Heart left ventricle (tissue), 13 donors: Measurements from ENCODE around the gene CCR9.

ENCODE experiments used
- CTCF ChIP-seq, 12 donors: fragments of 200-600 bp; sonication (generic) in 4 of 12; IDR thresholded peaks; one replicate each; pipeline versions ENCODE4 v1.5.0 to v1.8.0; 2018 to 2022; ENCODE audit warnings: antibody characterized with exemption in 12 of 12, mild to moderate bottlenecking in 5 of 12
- POLR2A ChIP-seq, 2 donors: fragments of 450-650 bp; IDR thresholded peaks; one replicate each; pipeline ENCODE4 v1.6.1; 2017; ENCODE audit warnings: antibody characterized with exemption in 2 of 2, mild to moderate bottlenecking in 2 of 2, moderate library complexity in 2 of 2
- donor health status: ischemic (EF 13 %, LVEDD 7.1; RV severe dilation, severe dysfunction).
- donor health status: DM: no; HTN: yes; CAD: no.
- donor health status: DM: no; HTN: no; CAD: no.
- donor health status: ischemic (EF 25% LVEDD 6.9; RV normal size, moderate dysfunction).
- donor health status: ischemic (EF 25% LVEDD 5.7; RV mildly dilated, moderate dysfunction).
- donor health status: ischemic (EF 35%, LVEDD 5.7; RV mildly dilated, moderate dysfunction).
- donor health status: nonischemic (EF 11% LVEDD 7.7; RV severe dilation, severe dysfunction).
- donor health status: DM: yes; HTN: yes; CAD: no.
- donor health status: PGD.
- donor health status: ischemic (EF 29% LVEDD 5.4; RV normal size, mild dysfunction).
- donor health status: nonischemic (EF 23%, LVEDD 6.1; RV moderate dilation, normal function).

- no peak for TF ChIP-seq CTCF (IDR thresholded peaks at IDR 0.05)
- no peak for TF ChIP-seq POLR2A (IDR thresholded peaks at IDR 0.05)
These were observed 53.0 kb downstream of the CCR9 start for GRCh38 chr3:45939341-45939771.
